Natural killer cell treated with Interleukin-12 subunit alpha and Interleukin-12 subunit beta and Interleukin-15 and Interleukin-18, amount 100 ng/mL, for 72 hours (primary cell): ENCODE data around the gene OPRL1. TPM values are rescaled to one million over a fixed set of nuclear protein-coding genes. Genes with fewer than 3 reads are reported as not detected.

Source experiments
- ATAC-seq, 2 donors: fragments of 150-1000 bp; cut with Tn5 transposase in 1 of 2; sonication (Bioruptor Pico), chemical (Tn5 transposase) in 1 of 2; 2 replicates each; pipeline ENCODE4 v1.10.0; 2021
- DNase-seq: peaks from one replicate; pipeline ENCODE4 v3.0.0; 2022; ENCODE audit warnings: low spot score
- H3K27ac Mint-ChIP-seq, 2 donors: 1 replicate in 1 of 2; 2 replicates in 1 of 2; pipeline ENCODE4 v1.8.0; 2022; ENCODE audit warnings: mixed read lengths in 2 of 2, mild to moderate bottlenecking in 1 of 2, moderate library complexity in 1 of 2
- H3K27me3 Mint-ChIP-seq, 2 donors: 1 replicate in 1 of 2; 2 replicates in 1 of 2; pipeline ENCODE4 v1.8.0; 2022; ENCODE audit warnings: mixed read lengths in 2 of 2
- H3K36me3 Mint-ChIP-seq: one replicate; pipeline ENCODE4 v1.8.0; 2022; ENCODE audit warnings: mixed read lengths
- H3K4me1 Mint-ChIP-seq, 2 donors: 1 replicate in 1 of 2; 2 replicates in 1 of 2; pipeline ENCODE4 v1.8.0; 2022; ENCODE audit warnings: low read depth in 2 of 2, mixed read lengths in 2 of 2, mild to moderate bottlenecking in 1 of 2
- H3K4me3 Mint-ChIP-seq: one replicate; pipeline ENCODE4 v1.8.0; 2022; ENCODE audit warnings: mixed read lengths
- H3K9me3 Mint-ChIP-seq: 2 replicates; pipeline ENCODE4 v1.8.0; 2022; ENCODE audit warnings: mixed read lengths
- total RNA-seq, 2 donors: library from RNA; stranded (reverse); gene quantifications; one replicate each; pipeline ENCODE4 v1.2.3, GENCODE V29; 2022

The OPRL1 gene
- total RNA-seq: under 1 TPM; 0.12 to 0.20 TPM

GRCh38 chr20:64080013-64080812 lies at the start of gene OPRL1:
TSS of gene OPRL1 (plus strand) at chr20:64080082. CDS start at chr20:64092721, 12,639 bp downstream.
- no peaks in the 10 kb centered on the region for H3K36me3 Mint-ChIP-seq
- peaks cover 5% of the 10 kb centered on the region in 2 donors for H3K27me3 Mint-ChIP-seq
- H3K27ac Mint-ChIP-seq: peak within 1 kb of the TSS; percentile 68 to 71
- H3K4me3 Mint-ChIP-seq: peak within 1 kb of the TSS; percentile 82
- DNase-seq (no peak), ATAC-seq (peak in 1 of 2 donors; percentile 0)
- H3K4me1 Mint-ChIP-seq: peaks cover 15 to 32% of the 10 kb centered on the region in 2 donors
- H3K9me3 Mint-ChIP-seq: no peaks in the 10 kb centered on the region

- Mint-ChIP-seq H3K27me3 (no peaks in the 10 kb centered on the region), H3K4me3 (no peak overlapping the region), H3K36me3 (no peaks in the 10 kb centered on the region), H3K4me1 (peaks cover 5 to 12% of the 10 kb centered on the region in 2 donors), H3K9me3 (no peaks in the 10 kb centered on the region), H3K27ac (no peak overlapping the region)
- DNase-seq (no peak), ATAC-seq (no peak)
These were observed 49.3 kb upstream of the OPRL1 start for GRCh38 chr20:64030371-64031134.

GRCh38 chr20:64031822-64032314 lies 48.0 kb upstream of the OPRL1 start:
- Mint-ChIP-seq H3K4me3 (no peak overlapping the region), H3K9me3 (no peaks in the 10 kb centered on the region), H3K4me1 (peaks cover 5 to 12% of the 10 kb centered on the region in 2 donors), H3K27ac (no peak overlapping the region), H3K27me3 (no peaks in the 10 kb centered on the region), H3K36me3 (no peaks in the 10 kb centered on the region)
- ATAC-seq (no peak), DNase-seq (no peak)

- H3K4me3 Mint-ChIP-seq: no peak overlapping the region
- peaks cover 0 to 2% of the 10 kb centered on the region in 2 donors for H3K27me3 Mint-ChIP-seq
- H3K27ac Mint-ChIP-seq: peak overlapping the region in 1 of 2 donors; percentile 35
- ATAC-seq (no peak), DNase-seq (no peak)
- peaks cover 7 to 18% of the 10 kb centered on the region in 2 donors for H3K4me1 Mint-ChIP-seq
- no peaks in the 10 kb centered on the region for H3K9me3 Mint-ChIP-seq
- no peaks in the 10 kb centered on the region for H3K36me3 Mint-ChIP-seq
These were observed 46.9 kb upstream of the OPRL1 start for GRCh38 chr20:64032706-64033624.

GRCh38 chr20:64033981-64034493 lies 45.8 kb upstream of the OPRL1 start:
- Mint-ChIP-seq H3K4me3 (peak overlapping the region; percentile 56), H3K27ac (peak overlapping the region; percentile 35 to 68), H3K4me1 (peaks cover 7 to 18% of the 10 kb centered on the region in 2 donors), H3K9me3 (no peaks in the 10 kb centered on the region), H3K36me3 (no peaks in the 10 kb centered on the region), H3K27me3 (peaks cover 0 to 2% of the 10 kb centered on the region in 2 donors)
- DNase-seq (no peak), ATAC-seq (no peak)

- H3K36me3 Mint-ChIP-seq: no peaks in the 10 kb centered on the region
- DNase-seq: no peak
- H3K27me3 Mint-ChIP-seq: peaks cover 0 to 6% of the 10 kb centered on the region in 2 donors
- peak in 1 of 2 donors; percentile 44 for ATAC-seq
- no peaks in the 10 kb centered on the region for H3K9me3 Mint-ChIP-seq
- peak overlapping the region in 1 of 2 donors; percentile 68 for H3K27ac Mint-ChIP-seq
- H3K4me1 Mint-ChIP-seq: peaks cover 7 to 18% of the 10 kb centered on the region in 2 donors
- peak overlapping the region; percentile 47 for H3K4me3 Mint-ChIP-seq
These were observed 44.6 kb upstream of the OPRL1 start for GRCh38 chr20:64035066-64035932.

GRCh38 chr20:64035933-64036345 lies 43.9 kb upstream of the OPRL1 start, which contains the start of gene C20orf204:
TSS of gene C20orf204 (plus strand) at chr20:64036182. CDS start at chr20:64036324, 142 bp downstream.
- ATAC-seq (no peak), DNase-seq (no peak)
- Mint-ChIP-seq H3K9me3 (no peaks in the 10 kb centered on the region), H3K27ac (peak within 1 kb of the TSS in 1 of 2 donors; percentile 68), H3K4me1 (peaks cover 7 to 18% of the 10 kb centered on the region in 2 donors), H3K36me3 (no peaks in the 10 kb centered on the region), H3K4me3 (peak within 1 kb of the TSS; percentile 47), H3K27me3 (peaks cover 0 to 6% of the 10 kb centered on the region in 2 donors)

- no peak overlapping the region for H3K4me3 Mint-ChIP-seq
- no peak overlapping the region for H3K27ac Mint-ChIP-seq
- peaks cover 0 to 8% of the 10 kb centered on the region in 2 donors for H3K27me3 Mint-ChIP-seq
- DNase-seq (no peak), ATAC-seq (no peak)
- peaks cover 7 to 18% of the 10 kb centered on the region in 2 donors for H3K4me1 Mint-ChIP-seq
- no peaks in the 10 kb centered on the region for H3K36me3 Mint-ChIP-seq
- H3K9me3 Mint-ChIP-seq: no peaks in the 10 kb centered on the region
These were observed 43.3 kb upstream of the OPRL1 start for GRCh38 chr20:64036346-64037198.

GRCh38 chr20:64037199-64037497 lies 42.7 kb upstream of the OPRL1 start:
- no peak overlapping the region for H3K27ac Mint-ChIP-seq
- H3K4me1 Mint-ChIP-seq: peaks cover 7 to 18% of the 10 kb centered on the region in 2 donors
- DNase-seq (no peak), ATAC-seq (no peak)
- no peaks in the 10 kb centered on the region for H3K36me3 Mint-ChIP-seq
- no peak overlapping the region for H3K4me3 Mint-ChIP-seq
- H3K27me3 Mint-ChIP-seq: peaks cover 0 to 8% of the 10 kb centered on the region in 2 donors
- no peaks in the 10 kb centered on the region for H3K9me3 Mint-ChIP-seq

- Mint-ChIP-seq H3K36me3 (no peaks in the 10 kb centered on the region), H3K4me3 (peak overlapping the region; percentile 47), H3K27ac (no peak overlapping the region), H3K4me1 (peaks cover 7 to 18% of the 10 kb centered on the region in 2 donors), H3K27me3 (peaks cover 0 to 8% of the 10 kb centered on the region in 2 donors), H3K9me3 (no peaks in the 10 kb centered on the region)
- ATAC-seq: no peak
- DNase-seq: no peak
These were observed 42.2 kb upstream of the OPRL1 start for GRCh38 chr20:64037498-64038213.

GRCh38 chr20:64038224-64038564 lies 41.7 kb upstream of the OPRL1 start:
- H3K27me3 Mint-ChIP-seq: peaks cover 0 to 8% of the 10 kb centered on the region in 2 donors
- no peaks in the 10 kb centered on the region for H3K36me3 Mint-ChIP-seq
- H3K27ac Mint-ChIP-seq: no peak overlapping the region
- no peak overlapping the region for H3K4me3 Mint-ChIP-seq
- H3K9me3 Mint-ChIP-seq: no peaks in the 10 kb centered on the region
- ATAC-seq (peak; percentile 19 to 22), DNase-seq (no peak)
- H3K4me1 Mint-ChIP-seq: peaks cover 7 to 18% of the 10 kb centered on the region in 2 donors
